Neural progenitor cell (in vitro differentiated cells): ENCODE data around the gene DEDD2. TPM values are rescaled to one million over a fixed set of nuclear protein-coding genes. Genes with fewer than 3 reads are reported as not detected.

Experiments
- DNase-seq: peaks from one replicate; pipeline ENCODE4 v3.0.0-alpha.2; 2016; ENCODE audit warnings: low spot score
- H2AFZ ChIP-seq: fragments of 200-600 bp; sonication (generic); replicated peaks from 2 replicates; pipeline ENCODE4 v1.6.1; 2016; ENCODE audit warnings: antibody characterized with exemption
- H3F3A ChIP-seq: fragments of 200-600 bp; sonication (generic); 2 replicates; pipeline ENCODE4 v1.6.1; 2016; ENCODE audit warnings: antibody characterized with exemption, low read depth
- H3K27ac ChIP-seq: fragments of 200-600 bp; sonication (generic); 2 replicates; pipeline ENCODE4 v1.5.1; 2016; ENCODE audit warnings: mild to moderate bottlenecking
- H3K27me3 ChIP-seq: fragments of 200-600 bp; sonication (generic); 2 replicates; pipeline ENCODE4 v1.6.1; 2016; ENCODE audit warnings: mild to moderate bottlenecking, moderate library complexity
- H3K36me3 ChIP-seq: fragments of 200-600 bp; sonication (generic); 2 replicates; pipeline ENCODE4 v1.5.1; 2016
- H3K4me1 ChIP-seq: fragments of 200-600 bp; sonication (generic); 2 replicates; pipeline ENCODE4 v1.6.1; 2016; ENCODE audit warnings: mixed run types
- H3K4me2 ChIP-seq: fragments of 200-600 bp; sonication (generic); 2 replicates; pipeline ENCODE4 v1.6.1; 2016
- H3K4me3 ChIP-seq: fragments of 200-600 bp; sonication (generic); 2 replicates; pipeline ENCODE4 v1.5.1; 2016
- H3K79me2 ChIP-seq: fragments of 200-600 bp; sonication (generic); 2 replicates; pipeline ENCODE4 v1.6.1; 2016; ENCODE audit warnings: low read depth
- H3K9ac ChIP-seq: fragments of 200-600 bp; sonication (generic); 2 replicates; pipeline ENCODE4 v1.6.1; 2016
- H3K9me3 ChIP-seq: fragments of 200-600 bp; sonication (generic); 2 replicates; pipeline ENCODE4 v1.5.1; 2016; ENCODE audit warnings: low read depth
- H4K20me1 ChIP-seq: fragments of 200-600 bp; sonication (generic); 2 replicates; pipeline ENCODE4 v1.6.1; 2016; ENCODE audit warnings: low read depth
- H3K27ac Mint-ChIP-seq: 3 replicates; pipeline ENCODE4 v1.8.0; 2021; ENCODE audit warnings: mixed read lengths
- H3K27me3 Mint-ChIP-seq: 2 replicates; pipeline ENCODE4 v1.8.0; 2022; ENCODE audit warnings: low read depth, mild to moderate bottlenecking, inconsistent platforms, moderate library complexity, mixed read lengths; ENCODE audit not compliant: insufficient read depth
- H3K36me3 Mint-ChIP-seq: 3 replicates; pipeline ENCODE4 v1.8.0; 2021; ENCODE audit warnings: mixed read lengths
- H3K4me1 Mint-ChIP-seq: 3 replicates; pipeline ENCODE4 v1.8.0; 2021; ENCODE audit warnings: mixed read lengths
- H3K4me3 Mint-ChIP-seq: 3 replicates; pipeline ENCODE4 v1.8.0; 2021; ENCODE audit warnings: mild to moderate bottlenecking, moderate library complexity, mixed read lengths
- H3K9me3 Mint-ChIP-seq: 3 replicates; pipeline ENCODE4 v1.8.0; 2020; ENCODE audit warnings: mixed read lengths
- EZH2 ChIP-seq: fragments of 200-600 bp; sonication (generic); IDR thresholded peaks from 2 replicates; pipeline ENCODE4 v1.6.1; 2017; ENCODE audit warnings: antibody characterized with exemption, mild to moderate bottlenecking, moderate library complexity
- EZH2phosphoT487 ChIP-seq: fragments of 200-600 bp; sonication (generic); IDR thresholded peaks from 2 replicates; pipeline ENCODE4 v1.6.1; 2017; ENCODE audit warnings: antibody characterized with exemption
- total RNA-seq: library from RNA; depleted of rRNA; stranded (reverse); fragments of >200 nt; gene quantifications from 2 replicates; pipeline ENCODE4 v1.2.3, GENCODE V29; 2015; ENCODE audit warnings: low replicate concordance
- TF ChIP-seq, protein P1 (sequence below): fragments of 200-600 bp; sonication (generic); IDR thresholded peaks from 2 replicates; pipeline ENCODE4 v1.5.1; 2017; ENCODE audit warnings: antibody characterized with exemption, mild to moderate bottlenecking

Gene DEDD2
- total RNA-seq, 1 donor from 2014 or later: 19.8 TPM

DNA sequence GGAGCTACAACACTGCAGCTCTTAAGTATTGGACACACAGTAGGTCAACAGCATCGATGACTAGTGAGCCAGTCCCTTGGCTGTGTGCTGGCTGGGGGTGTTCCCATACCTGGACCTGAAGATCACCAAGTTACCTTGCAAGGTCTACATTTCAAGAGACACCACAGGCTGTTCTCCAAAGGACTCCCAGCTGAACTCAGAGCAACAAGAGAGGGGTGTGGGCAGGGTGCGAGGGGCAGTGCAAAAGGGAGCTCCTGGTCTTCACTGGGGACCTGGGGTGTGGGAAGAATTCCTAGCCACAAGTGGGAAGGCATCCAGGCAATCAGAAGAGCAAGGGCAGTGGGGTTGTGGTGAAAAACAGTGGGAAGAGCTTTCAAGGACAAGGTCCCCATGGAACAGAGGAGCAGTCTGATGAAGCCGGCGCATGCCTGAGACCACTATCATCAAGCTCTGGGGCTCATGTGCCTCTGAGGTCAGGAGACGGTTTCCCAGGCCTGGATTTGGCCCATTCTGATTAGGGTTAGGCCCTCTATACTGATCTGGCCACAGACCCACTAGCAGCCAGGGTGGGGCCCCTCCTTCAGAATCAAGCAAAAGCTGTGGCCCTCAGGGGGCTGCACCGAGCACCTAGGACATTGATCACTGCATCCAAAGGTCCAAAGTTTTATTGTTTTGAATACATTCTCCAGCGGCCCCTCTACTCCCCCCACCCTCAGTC is 29.6 kb upstream of the DEDD2 start:
- peaks cover 7% of the 10 kb centered on the region for H3K4me1 ChIP-seq
- H3K4me3 Mint-ChIP-seq: peak overlapping the region; percentile 69
- H3K36me3 ChIP-seq: no peaks in the 10 kb centered on the region
- TF ChIP-seq, protein P1, sequence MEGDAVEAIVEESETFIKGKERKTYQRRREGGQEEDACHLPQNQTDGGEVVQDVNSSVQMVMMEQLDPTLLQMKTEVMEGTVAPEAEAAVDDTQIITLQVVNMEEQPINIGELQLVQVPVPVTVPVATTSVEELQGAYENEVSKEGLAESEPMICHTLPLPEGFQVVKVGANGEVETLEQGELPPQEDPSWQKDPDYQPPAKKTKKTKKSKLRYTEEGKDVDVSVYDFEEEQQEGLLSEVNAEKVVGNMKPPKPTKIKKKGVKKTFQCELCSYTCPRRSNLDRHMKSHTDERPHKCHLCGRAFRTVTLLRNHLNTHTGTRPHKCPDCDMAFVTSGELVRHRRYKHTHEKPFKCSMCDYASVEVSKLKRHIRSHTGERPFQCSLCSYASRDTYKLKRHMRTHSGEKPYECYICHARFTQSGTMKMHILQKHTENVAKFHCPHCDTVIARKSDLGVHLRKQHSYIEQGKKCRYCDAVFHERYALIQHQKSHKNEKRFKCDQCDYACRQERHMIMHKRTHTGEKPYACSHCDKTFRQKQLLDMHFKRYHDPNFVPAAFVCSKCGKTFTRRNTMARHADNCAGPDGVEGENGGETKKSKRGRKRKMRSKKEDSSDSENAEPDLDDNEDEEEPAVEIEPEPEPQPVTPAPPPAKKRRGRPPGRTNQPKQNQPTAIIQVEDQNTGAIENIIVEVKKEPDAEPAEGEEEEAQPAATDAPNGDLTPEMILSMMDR: no peak
- no peak for TF ChIP-seq EZH2
- no peak for TF ChIP-seq EZH2phosphoT487
- no peak overlapping the region for H2AFZ ChIP-seq
- no peaks in the 10 kb centered on the region for H3K9me3 Mint-ChIP-seq
- DNase-seq: no peak
- peaks cover 72% of the 10 kb centered on the region for H4K20me1 ChIP-seq
- H3K27ac Mint-ChIP-seq: no peak overlapping the region
- H3K9ac ChIP-seq: no peak overlapping the region
- H3K27me3 Mint-ChIP-seq: peaks cover 3% of the 10 kb centered on the region
- peaks cover 2% of the 10 kb centered on the region for H3K36me3 Mint-ChIP-seq
- H3K9me3 ChIP-seq: no peaks in the 10 kb centered on the region
- H3K79me2 ChIP-seq: peaks cover 33% of the 10 kb centered on the region
- H3K4me1 Mint-ChIP-seq: peaks cover 44% of the 10 kb centered on the region
- H3K4me2 ChIP-seq: no peak overlapping the region
- no peak overlapping the region for H3K4me3 ChIP-seq
- no peak overlapping the region for H3K27ac ChIP-seq
- peaks cover 43% of the 10 kb centered on the region for H3F3A ChIP-seq
- H3K27me3 ChIP-seq: no peaks in the 10 kb centered on the region

DNA sequence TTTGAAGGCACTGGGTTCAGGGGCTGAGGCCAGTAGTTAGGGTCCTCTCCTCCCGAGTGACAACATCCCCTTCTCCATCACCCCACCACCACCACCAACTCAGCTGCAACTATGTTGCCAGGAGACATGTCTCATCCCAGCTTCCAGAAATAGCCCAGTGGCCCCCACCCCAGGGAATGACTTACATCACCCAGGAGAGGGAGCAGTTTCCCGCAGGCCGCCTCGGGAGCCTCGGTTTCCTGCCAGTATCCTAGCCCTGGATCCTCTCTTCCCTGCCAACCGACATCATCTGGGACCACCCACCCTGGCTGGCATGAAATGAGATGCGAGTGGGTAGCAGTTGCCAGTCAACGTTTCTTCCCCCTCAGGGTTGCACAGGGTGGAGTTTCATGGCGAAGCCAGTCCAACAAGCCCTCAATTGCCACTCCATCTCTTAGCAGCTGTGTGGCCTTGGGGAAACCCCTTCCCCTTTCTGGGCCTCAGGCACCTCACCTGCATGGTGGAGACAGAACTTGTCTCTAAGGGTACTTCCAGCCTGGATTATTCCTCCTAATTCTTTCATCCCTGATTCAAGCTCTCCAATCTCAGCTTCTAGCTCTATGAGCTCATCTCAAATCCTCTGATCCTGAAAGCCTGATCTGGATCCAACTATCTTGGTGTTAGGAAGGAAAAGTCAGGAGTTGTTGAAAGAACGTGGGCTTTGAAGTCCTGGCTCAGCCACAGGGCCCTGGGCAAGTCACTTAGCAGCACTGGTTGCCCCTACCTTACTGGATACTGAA is 28.9 kb upstream of the DEDD2 start:
- no peak overlapping the region for H3K9ac ChIP-seq
- peaks cover 33% of the 10 kb centered on the region for H3K79me2 ChIP-seq
- no peak overlapping the region for H3K4me2 ChIP-seq
- H2AFZ ChIP-seq: no peak overlapping the region
- H3K4me1 ChIP-seq: peaks cover 3% of the 10 kb centered on the region
- no peaks in the 10 kb centered on the region for H3K27me3 ChIP-seq
- peaks cover 2% of the 10 kb centered on the region for H3K36me3 Mint-ChIP-seq
- no peak overlapping the region for H3K27ac ChIP-seq
- no peaks in the 10 kb centered on the region for H3K9me3 Mint-ChIP-seq
- H3K9me3 ChIP-seq: no peaks in the 10 kb centered on the region
- TF ChIP-seq, protein P1: peak; percentile 60
- TF ChIP-seq EZH2phosphoT487: no peak
- peaks cover 43% of the 10 kb centered on the region for H3K4me1 Mint-ChIP-seq
- peak; percentile 80 for DNase-seq
- H3K27ac Mint-ChIP-seq: no peak overlapping the region
- H3K27me3 Mint-ChIP-seq: peaks cover 3% of the 10 kb centered on the region
- H3K4me3 Mint-ChIP-seq: peak overlapping the region; percentile 24
- peaks cover 69% of the 10 kb centered on the region for H4K20me1 ChIP-seq
- no peaks in the 10 kb centered on the region for H3K36me3 ChIP-seq
- H3F3A ChIP-seq: peaks cover 43% of the 10 kb centered on the region
- H3K4me3 ChIP-seq: no peak overlapping the region

DNA sequence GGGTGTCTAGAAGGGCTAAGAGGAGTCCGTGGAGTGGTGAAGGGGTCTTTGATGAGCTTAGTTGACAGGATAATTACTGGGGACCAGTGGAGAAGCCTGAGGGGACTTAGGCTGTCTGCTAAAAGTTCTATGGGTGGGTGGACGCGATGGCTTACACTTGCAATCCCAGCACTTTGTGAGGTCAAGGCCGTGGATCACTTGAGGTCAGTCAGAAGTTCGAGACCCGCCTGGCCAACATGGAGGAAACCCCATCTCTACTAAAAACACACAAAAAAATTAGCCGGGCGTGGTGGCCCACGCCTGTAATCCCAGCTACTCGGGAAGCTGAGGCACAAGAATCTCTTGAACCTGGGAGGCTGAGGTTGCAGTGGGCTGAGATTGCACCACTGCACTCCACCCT is 27.8 kb upstream of the DEDD2 start:
- Histone ChIP-seq H3K4me1 (peaks cover 8% of the 10 kb centered on the region), H3F3A (peaks cover 43% of the 10 kb centered on the region), H3K9ac (no peak overlapping the region), H3K27ac (no peak overlapping the region), H3K9me3 (no peaks in the 10 kb centered on the region), H3K36me3 (no peaks in the 10 kb centered on the region), H4K20me1 (peaks cover 69% of the 10 kb centered on the region), H3K79me2 (peaks cover 33% of the 10 kb centered on the region), H3K4me2 (no peak overlapping the region), H2AFZ (no peak overlapping the region), H3K4me3 (no peak overlapping the region), H3K27me3 (no peaks in the 10 kb centered on the region)
- TF ChIP-seq, protein P1: no peak
- TF ChIP-seq EZH2 (no peak), EZH2phosphoT487 (no peak)
- H3K9me3 Mint-ChIP-seq: no peaks in the 10 kb centered on the region
- no peak for DNase-seq
- H3K27me3 Mint-ChIP-seq: peaks cover 3% of the 10 kb centered on the region
- peaks cover 46% of the 10 kb centered on the region for H3K4me1 Mint-ChIP-seq
- peak overlapping the region; percentile 82 for H3K27ac Mint-ChIP-seq
- H3K4me3 Mint-ChIP-seq: peak overlapping the region; percentile 93
- H3K36me3 Mint-ChIP-seq: peaks cover 4% of the 10 kb centered on the region
